Trophoblast cell (in vitro differentiated cells and primary cell): Measurements from ENCODE around the gene TMEM198.
A peak's percentile ranks its signal among the peaks of the same experiment; 100 is the strongest.

Experiments used
- DNase-seq, 2 donors: peaks; one replicate each; pipeline ENCODE4 v3.0.0-alpha.2; 2016
- H2AFZ ChIP-seq: 2 replicates; pipeline ENCODE4 v1.6.1; 2013; ENCODE audit warnings: low read length, moderate library complexity, mild to moderate bottlenecking; ENCODE audit not compliant: insufficient read depth, poor library complexity
- H2AK5ac ChIP-seq: 2 replicates; pipeline ENCODE4 v1.6.1; 2013; ENCODE audit warnings: mild to moderate bottlenecking, low read length
- H2BK120ac ChIP-seq: 2 replicates; pipeline ENCODE4 v1.6.1; 2013; ENCODE audit warnings: low read length, mild to moderate bottlenecking, moderate library complexity; ENCODE audit not compliant: insufficient read depth, poor library complexity
- H2BK12ac ChIP-seq: 2 replicates; pipeline ENCODE4 v1.6.1; 2013; ENCODE audit warnings: mild to moderate bottlenecking, low read length, moderate library complexity
- H2BK5ac ChIP-seq: 2 replicates; pipeline ENCODE4 v1.6.1; 2013; ENCODE audit warnings: low read length, low read depth, moderate library complexity, mild to moderate bottlenecking; ENCODE audit not compliant: poor library complexity
- H3K14ac ChIP-seq: 2 replicates; pipeline ENCODE4 v1.6.1; 2013; ENCODE audit warnings: mild to moderate bottlenecking, low read length
- H3K18ac ChIP-seq: 2 replicates; pipeline ENCODE4 v1.6.1; 2013; ENCODE audit warnings: mild to moderate bottlenecking, low read length
- H3K23ac ChIP-seq: 2 replicates; pipeline ENCODE4 v1.6.1; 2013; ENCODE audit warnings: low read length
- H3K27ac ChIP-seq: 2 replicates; pipeline ENCODE4 v1.5.1; 2013; ENCODE audit warnings: low read depth, mild to moderate bottlenecking, inconsistent platforms, low read length, moderate library complexity
- H3K27me3 ChIP-seq: 2 replicates; pipeline ENCODE4 v1.6.1; 2013; ENCODE audit warnings: inconsistent platforms, mild to moderate bottlenecking, low read length, moderate library complexity; ENCODE audit not compliant: insufficient read depth
- H3K36me3 ChIP-seq, 2 experiments: 1 replicate in 1 of 2; 2 replicates in 1 of 2; pipeline ENCODE4 v1.6.1; 2013; ENCODE audit warnings: low read length in 2 of 2, mild to moderate bottlenecking in 2 of 2, moderate library complexity in 1 of 2; ENCODE audit not compliant: insufficient read depth in 2 of 2, control insufficient read depth in 1 of 2
- H3K4ac ChIP-seq: 2 replicates; pipeline ENCODE4 v1.6.1; 2013; ENCODE audit warnings: low read depth, mild to moderate bottlenecking, low read length, moderate library complexity
- H3K4me1 ChIP-seq, 2 experiments: 1 replicate in 1 of 2; 2 replicates in 1 of 2; pipeline ENCODE4 v1.6.1; 2013; ENCODE audit warnings: low read length in 2 of 2, mild to moderate bottlenecking in 2 of 2, moderate library complexity in 1 of 2; ENCODE audit not compliant: insufficient read depth in 2 of 2, control insufficient read depth in 1 of 2
- H3K4me2 ChIP-seq: 2 replicates; pipeline ENCODE4 v1.6.1; 2013; ENCODE audit warnings: inconsistent platforms, mild to moderate bottlenecking, low read length, moderate library complexity
- H3K4me3 ChIP-seq: 2 replicates; pipeline ENCODE4 v1.5.1; 2013; ENCODE audit warnings: mild to moderate bottlenecking, low read depth, low read length, inconsistent platforms
- H3K79me1 ChIP-seq: one replicate; pipeline ENCODE4 v1.6.1; 2013; ENCODE audit warnings: low read length
- H3K79me2 ChIP-seq: 2 replicates; pipeline ENCODE4 v1.6.1; 2013; ENCODE audit warnings: low read length, mild to moderate bottlenecking; ENCODE audit not compliant: control insufficient read depth, insufficient read depth, poor library complexity
- H3K9ac ChIP-seq: 2 replicates; pipeline ENCODE4 v1.6.1; 2013; ENCODE audit warnings: mild to moderate bottlenecking, low read length
- H3K9me3 ChIP-seq: 2 replicates; pipeline ENCODE4 v1.6.1; 2013; ENCODE audit warnings: low read depth, mild to moderate bottlenecking, control low read depth, inconsistent platforms, low read length; ENCODE audit not compliant: insufficient read depth
- H4K12ac ChIP-seq: 2 replicates; pipeline ENCODE4 v1.6.1; 2013; ENCODE audit warnings: low read depth, mild to moderate bottlenecking, low read length, moderate library complexity
- H4K8ac ChIP-seq: 2 replicates; pipeline ENCODE4 v1.6.1; 2013; ENCODE audit warnings: low read depth, mild to moderate bottlenecking, low read length, moderate library complexity
- H4K91ac ChIP-seq: one replicate; pipeline ENCODE4 v1.6.1; 2013; ENCODE audit warnings: low read depth, mild to moderate bottlenecking, low read length, moderate library complexity
- WGBS: extraction: QIAGEN DNeasy Blood & Tissue Kit; methylation state at CpG from one replicate; pipeline ENCODE4 v1.1.7; 2013; ENCODE audit warnings: missing lambda C conversion rate; ENCODE audit not compliant: insufficient read length, insufficient coverage; ENCODE audit errors: extremely low coverage; 5-methylcytosine and 5-hydroxymethylcytosine counted together

TMEM198 gene

DNA sequence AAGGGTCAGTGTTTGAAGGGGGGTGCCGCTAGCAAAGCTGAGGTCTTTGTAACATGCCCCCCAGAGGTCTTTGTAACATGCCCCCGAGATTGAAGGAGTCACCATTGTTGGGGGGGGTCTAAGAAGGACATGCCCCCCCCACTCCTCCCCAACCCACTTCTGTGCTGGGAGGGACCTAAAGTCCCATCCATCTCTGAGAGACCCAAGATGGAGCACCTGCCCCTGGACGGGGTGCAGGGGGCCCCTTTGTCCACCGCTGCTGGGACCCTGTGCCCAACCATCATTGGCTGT, 35.4 kb upstream of the TMEM198 start:
- Histone ChIP-seq H4K8ac (no peak overlapping the region), H3K4me3 (no peak overlapping the region), H2BK5ac (no peak overlapping the region), H3K9ac (no peak overlapping the region), H3K36me3 (peaks cover 38% of the 10 kb centered on the region in 2 experiments), H2BK120ac (no peak overlapping the region), H3K14ac (no peak overlapping the region), H2BK12ac (no peak overlapping the region), H3K9me3 (peaks cover 5% of the 10 kb centered on the region), H3K4ac (no peak overlapping the region), H3K27ac (no peak overlapping the region), H3K23ac (no peak overlapping the region), H3K4me1 (peaks cover 0 to 6% of the 10 kb centered on the region in 2 experiments), H4K12ac (no peak overlapping the region), H3K4me2 (no peak overlapping the region), H2AK5ac (no peak overlapping the region), H3K79me1 (no peaks in the 10 kb centered on the region), H3K27me3 (peaks cover 7% of the 10 kb centered on the region), H2AFZ (no peak overlapping the region), H3K79me2 (no peaks in the 10 kb centered on the region), H3K18ac (no peak overlapping the region), H4K91ac (no peak overlapping the region)
- WGBS = no CpG with 5 or more reads among the region's 4 CpGs
- no peak for DNase-seq

DNA sequence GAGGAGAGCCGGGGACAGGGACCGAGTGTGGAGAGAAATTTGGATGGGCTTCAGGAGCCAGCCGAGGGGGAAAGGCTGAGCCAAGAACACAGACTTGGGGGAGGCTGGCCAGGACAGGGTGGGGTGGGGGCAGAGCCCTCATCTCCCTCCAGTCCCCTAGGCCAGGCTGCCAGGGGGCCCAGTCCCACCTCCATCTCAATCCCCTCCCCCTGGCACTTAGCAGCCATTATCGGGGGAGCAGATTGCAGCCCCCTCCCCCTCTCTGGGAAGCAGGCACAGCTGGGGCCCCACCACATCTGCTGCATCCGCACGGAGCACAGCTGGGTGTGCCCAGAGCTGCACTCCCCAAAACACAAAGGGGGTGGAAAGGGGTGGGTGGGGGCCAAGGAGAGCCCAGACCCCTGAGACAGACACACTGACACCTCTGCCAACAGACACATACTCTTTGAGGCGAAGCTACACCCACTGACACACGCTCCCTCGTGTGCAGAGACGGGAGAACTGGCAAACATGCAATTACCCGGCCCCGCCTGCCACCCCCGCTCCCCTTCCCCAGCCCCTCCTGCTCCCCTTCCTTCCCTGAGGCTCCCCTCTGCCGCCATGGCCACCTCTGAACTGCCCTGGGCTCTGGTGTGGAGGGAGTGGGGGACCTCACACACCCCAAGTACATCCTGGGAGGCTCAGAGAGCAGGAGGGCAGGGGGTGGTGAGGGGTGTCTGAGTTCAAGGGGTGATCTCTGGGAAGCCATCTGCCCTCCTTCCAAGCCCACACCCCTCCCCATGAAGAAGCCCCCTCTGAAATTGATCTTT, 34.7 kb upstream of the TMEM198 start:
- Histone ChIP-seq H3K14ac (no peak overlapping the region), H3K9ac (no peak overlapping the region), H2AK5ac (no peak overlapping the region), H3K23ac (no peak overlapping the region), H3K79me1 (no peaks in the 10 kb centered on the region), H4K12ac (no peak overlapping the region), H3K79me2 (no peaks in the 10 kb centered on the region), H3K36me3 (peaks cover 31 to 32% of the 10 kb centered on the region in 2 experiments), H3K4ac (no peak overlapping the region), H4K8ac (no peak overlapping the region), H4K91ac (no peak overlapping the region), H3K4me2 (peak overlapping the region; percentile 68), H3K27ac (no peak overlapping the region), H3K18ac (no peak overlapping the region), H2BK120ac (no peak overlapping the region), H3K4me3 (peak overlapping the region; percentile 33), H3K4me1 (peaks cover 0 to 6% of the 10 kb centered on the region in 2 experiments), H2BK12ac (no peak overlapping the region), H3K27me3 (peaks cover 14% of the 10 kb centered on the region), H3K9me3 (peaks cover 5% of the 10 kb centered on the region), H2AFZ (no peak overlapping the region), H2BK5ac (no peak overlapping the region)
- WGBS = no CpG with 5 or more reads among the region's 14 CpGs
- no peak for DNase-seq

- Histone ChIP-seq H3K18ac (no peak overlapping the region), H3K79me1 (no peaks in the 10 kb centered on the region), H3K9ac (no peak overlapping the region), H3K4ac (no peak overlapping the region), H3K14ac (no peak overlapping the region), H3K27me3 (peaks cover 22% of the 10 kb centered on the region), H3K23ac (no peak overlapping the region), H3K9me3 (peaks cover 5% of the 10 kb centered on the region), H2BK5ac (no peak overlapping the region), H3K4me1 (peaks cover 0 to 6% of the 10 kb centered on the region in 2 experiments), H2AK5ac (no peak overlapping the region), H3K27ac (no peak overlapping the region), H4K8ac (no peak overlapping the region), H4K12ac (no peak overlapping the region), H4K91ac (no peak overlapping the region), H3K4me2 (peak overlapping the region; percentile 68), H2BK120ac (no peak overlapping the region), H3K79me2 (no peaks in the 10 kb centered on the region), H2BK12ac (no peak overlapping the region), H2AFZ (no peak overlapping the region), H3K4me3 (no peak overlapping the region), H3K36me3 (peaks cover 24 to 25% of the 10 kb centered on the region in 2 experiments)
- WGBS = no CpG with 5 or more reads among the region's 26 CpGs
- peak in 1 of 2 donors; percentile 50 for DNase-seq
These were observed 33.9 kb upstream of the TMEM198 start for GRCh38 chr2:219509780-219510511.

GRCh38 chr2:219510512-219511135, 33.2 kb upstream of the TMEM198 start:
- Histone ChIP-seq H3K9ac (no peak overlapping the region), H2BK12ac (no peak overlapping the region), H3K9me3 (peaks cover 5% of the 10 kb centered on the region), H4K91ac (no peak overlapping the region), H2AFZ (no peak overlapping the region), H3K79me1 (no peaks in the 10 kb centered on the region), H3K18ac (no peak overlapping the region), H3K4ac (no peak overlapping the region), H3K14ac (no peak overlapping the region), H3K79me2 (no peaks in the 10 kb centered on the region), H4K8ac (no peak overlapping the region), H3K4me3 (no peak overlapping the region), H3K27me3 (peaks cover 25% of the 10 kb centered on the region), H2BK120ac (no peak overlapping the region), H3K36me3 (peaks cover 17 to 19% of the 10 kb centered on the region in 2 experiments), H3K23ac (no peak overlapping the region), H3K4me1 (peaks cover 0 to 6% of the 10 kb centered on the region in 2 experiments), H2BK5ac (no peak overlapping the region), H3K27ac (no peak overlapping the region), H4K12ac (no peak overlapping the region), H3K4me2 (peak overlapping the region; percentile 68), H2AK5ac (no peak overlapping the region)
- WGBS = no CpG with 5 or more reads among the region's 22 CpGs
- no peak for DNase-seq
